COLO829 (cell line): Measurements from ENCODE around the gene CUL7.
"Not testable (repeated sequence)": the region's sequence is repeated elsewhere in the genome, so short reads cannot be mapped to it uniquely, and the experiment has no call there.

Experiments used
- DNase-seq: peaks from one replicate; pipeline ENCODE4 v3.0.0; 2012; ENCODE audit warnings: low spot score

The CUL7 gene

GRCh38 chr6:43014434-43014909 is 39.2 kb downstream of the CUL7 start:
- DNase-seq, result peak; percentile 30

- peak; percentile 100 for DNase-seq
Observed at GRCh38 chr6:43013843-43014433, 39.7 kb downstream of the CUL7 start, which contains the start of the genes KLHDC3 and MEA1. TSS of gene KLHDC3 (plus strand) at chr6:43014249. CDS start at chr6:43017193, 2,944 bp downstream. TSS of gene MEA1 (minus strand) at chr6:43013946. CDS start at chr6:43013813, 133 bp downstream.

DNA sequence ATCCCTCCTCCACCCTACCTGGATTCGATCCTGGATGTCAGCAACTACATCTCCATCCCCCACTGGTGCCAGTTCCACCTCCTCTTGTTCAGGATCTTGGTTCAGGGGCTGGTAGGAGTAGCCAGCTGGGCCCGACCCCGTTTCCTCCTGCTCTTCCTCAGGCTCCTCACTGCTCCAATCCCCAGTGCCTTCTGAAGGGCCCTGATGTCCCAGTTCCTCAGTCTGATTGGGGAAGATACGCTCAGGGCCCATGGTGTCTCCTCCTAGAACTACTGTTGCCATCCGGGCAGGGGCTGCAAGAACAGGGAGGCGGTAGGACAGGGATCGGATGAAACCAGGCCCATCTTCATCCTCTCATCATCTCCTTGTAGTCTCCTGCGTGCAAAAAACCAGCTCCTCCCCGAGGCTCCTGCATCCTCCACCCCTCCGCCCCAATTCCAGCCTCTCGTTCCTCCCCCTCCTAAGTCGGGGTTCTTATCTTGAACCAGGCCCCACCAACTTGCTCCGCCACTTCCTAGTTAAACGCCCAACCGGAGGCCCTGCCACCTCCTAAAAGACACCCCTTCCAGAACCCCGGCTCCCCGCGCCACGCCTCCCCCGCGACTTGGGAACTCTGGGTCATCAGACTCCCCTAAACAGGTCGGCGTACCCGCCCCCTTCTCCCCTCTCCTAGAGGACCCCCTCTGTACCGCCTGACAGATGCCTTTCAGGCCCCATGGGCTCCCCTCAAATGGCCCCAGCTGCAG is 40.4 kb downstream of the CUL7 start:
- no peak for DNase-seq

DNA sequence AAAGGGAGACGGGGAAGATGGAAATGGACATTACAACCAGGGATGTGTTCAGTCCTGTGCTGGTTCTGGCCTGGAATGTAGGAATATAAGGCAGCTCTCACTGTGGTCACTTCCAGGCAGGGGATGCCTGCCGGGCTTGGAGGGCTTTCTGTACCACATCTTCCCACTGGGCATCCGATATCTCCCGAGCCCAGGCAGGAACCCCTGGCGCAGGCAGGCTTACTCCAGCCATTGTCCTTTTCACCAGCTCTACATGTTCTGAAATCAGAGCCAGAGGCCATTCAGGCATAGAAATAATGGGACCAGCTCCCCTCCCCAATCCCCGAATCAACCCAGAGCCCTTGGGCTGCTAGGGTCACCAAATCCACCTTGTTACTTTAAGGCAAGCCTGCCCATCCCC is 41.3 kb downstream of the CUL7 start:
- DNase-seq, result no peak

- no peak for DNase-seq
Observed at GRCh38 chr6:43011207-43011606, 42.4 kb downstream of the CUL7 start.

DNA sequence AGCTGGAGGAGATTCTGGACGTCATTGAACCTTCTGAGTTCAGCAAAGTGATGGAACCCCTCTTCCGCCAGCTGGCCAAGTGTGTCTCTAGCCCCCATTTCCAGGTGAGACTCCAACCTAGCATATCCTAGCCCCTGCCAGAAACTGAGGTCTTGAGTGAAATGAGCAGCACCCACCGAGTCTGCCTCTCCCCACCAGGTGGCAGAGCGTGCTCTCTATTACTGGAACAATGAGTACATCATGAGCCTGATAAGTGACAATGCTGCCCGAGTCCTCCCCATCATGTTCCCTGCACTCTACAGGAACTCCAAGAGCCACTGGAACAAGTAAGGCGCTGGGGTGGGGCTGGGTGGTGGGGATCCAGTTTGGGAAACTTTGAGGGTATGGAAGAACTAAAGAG is 44.5 kb downstream of the CUL7 start:
- DNase-seq, result no peak

DNA sequence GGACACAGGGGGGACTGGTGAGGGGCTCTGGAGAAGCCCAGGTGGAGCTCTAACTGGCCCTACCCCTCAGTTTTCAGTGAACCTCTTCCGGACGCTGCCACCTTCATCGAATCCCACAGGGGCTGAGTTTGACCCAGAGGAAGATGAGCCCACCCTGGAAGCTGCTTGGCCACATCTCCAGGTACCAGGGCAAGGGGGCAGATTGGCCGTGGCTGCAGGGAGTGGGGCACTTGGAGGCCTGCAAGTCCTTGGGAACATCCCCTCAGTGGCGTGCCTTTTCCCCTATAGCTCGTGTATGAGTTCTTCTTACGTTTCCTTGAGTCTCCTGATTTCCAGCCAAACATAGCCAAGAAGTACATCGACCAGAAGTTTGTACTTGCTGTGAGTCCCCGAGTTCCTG is 46.5 kb downstream of the CUL7 start:
- DNase-seq, result no peak

DNA sequence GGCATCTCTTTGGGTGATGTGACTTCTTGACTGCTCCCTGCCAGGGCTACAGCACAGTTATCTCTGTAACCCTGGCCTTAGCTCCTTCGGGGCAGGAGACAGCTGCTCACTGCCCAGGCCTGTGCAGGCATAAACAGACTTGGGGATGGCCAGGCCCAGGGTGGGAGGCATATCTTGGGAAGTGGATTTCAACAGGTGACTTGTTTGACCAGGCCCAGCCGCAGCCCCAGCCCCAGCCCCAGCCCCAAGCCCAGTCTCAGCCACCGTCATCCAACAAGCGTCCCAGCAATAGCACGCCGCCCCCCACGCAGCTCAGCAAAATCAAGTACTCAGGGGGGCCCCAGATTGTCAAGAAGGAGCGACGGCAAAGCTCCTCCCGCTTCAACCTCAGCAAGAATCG is 47.4 kb downstream of the CUL7 start:
- no peak for DNase-seq

- DNase-seq, result no peak
Observed at GRCh38 chr6:43005844-43006243, 47.8 kb downstream of the CUL7 start.

- no peak for DNase-seq
Observed at GRCh38 chr6:43001843-43002242, 51.8 kb downstream of the CUL7 start.

- DNase-seq, result not testable (repeated sequence)
Observed at GRCh38 chr6:42998205-42998604, 55.4 kb downstream of the CUL7 start.

- DNase-seq, result no peak
Observed at GRCh38 chr6:42996513-42996912, 57.1 kb downstream of the CUL7 start.

GRCh38 chr6:42993445-42993844 is 60.2 kb downstream of the CUL7 start:
- no peak for DNase-seq

- DNase-seq, result no peak
Observed at GRCh38 chr6:42989923-42990322, 63.7 kb downstream of the CUL7 start.

DNA sequence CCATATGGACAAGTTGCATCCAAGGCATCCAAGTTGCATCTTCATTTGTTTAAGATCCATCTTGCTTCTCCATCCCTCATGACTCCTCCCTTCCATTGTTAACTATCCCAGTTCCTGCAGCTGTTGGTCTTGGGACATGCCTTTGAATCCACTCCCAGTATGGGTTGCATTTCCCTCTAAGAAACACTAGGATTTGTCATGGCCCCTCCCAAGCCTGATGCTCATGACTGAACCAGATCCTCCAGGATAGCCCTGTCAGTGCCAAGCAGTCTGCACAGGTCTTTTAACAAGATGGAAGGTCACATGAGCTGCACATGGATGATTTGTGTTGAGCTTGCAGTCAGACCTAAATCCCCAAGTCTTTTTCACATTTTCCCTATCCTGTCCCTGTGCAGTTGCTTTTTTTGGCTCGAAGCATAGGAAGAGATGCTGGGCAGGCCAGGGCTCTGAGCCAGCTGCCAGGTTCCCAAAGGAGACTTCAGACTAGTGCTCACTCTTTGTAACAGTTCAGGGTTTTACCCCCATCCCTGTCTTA is 65.1 kb downstream of the CUL7 start:
- no peak for DNase-seq
